CMK (cell line): ENCODE results near the gene ANKRD52.
"Not testable (repeated sequence)": the region's sequence is repeated elsewhere in the genome, so short reads cannot be mapped to it uniquely, and the experiment has no call there.

ENCODE experiments used
- DNase-seq: peaks from one replicate; pipeline ENCODE4 v3.0.0-alpha.2; 2010; ENCODE audit warnings: low read depth

Gene ANKRD52

DNA sequence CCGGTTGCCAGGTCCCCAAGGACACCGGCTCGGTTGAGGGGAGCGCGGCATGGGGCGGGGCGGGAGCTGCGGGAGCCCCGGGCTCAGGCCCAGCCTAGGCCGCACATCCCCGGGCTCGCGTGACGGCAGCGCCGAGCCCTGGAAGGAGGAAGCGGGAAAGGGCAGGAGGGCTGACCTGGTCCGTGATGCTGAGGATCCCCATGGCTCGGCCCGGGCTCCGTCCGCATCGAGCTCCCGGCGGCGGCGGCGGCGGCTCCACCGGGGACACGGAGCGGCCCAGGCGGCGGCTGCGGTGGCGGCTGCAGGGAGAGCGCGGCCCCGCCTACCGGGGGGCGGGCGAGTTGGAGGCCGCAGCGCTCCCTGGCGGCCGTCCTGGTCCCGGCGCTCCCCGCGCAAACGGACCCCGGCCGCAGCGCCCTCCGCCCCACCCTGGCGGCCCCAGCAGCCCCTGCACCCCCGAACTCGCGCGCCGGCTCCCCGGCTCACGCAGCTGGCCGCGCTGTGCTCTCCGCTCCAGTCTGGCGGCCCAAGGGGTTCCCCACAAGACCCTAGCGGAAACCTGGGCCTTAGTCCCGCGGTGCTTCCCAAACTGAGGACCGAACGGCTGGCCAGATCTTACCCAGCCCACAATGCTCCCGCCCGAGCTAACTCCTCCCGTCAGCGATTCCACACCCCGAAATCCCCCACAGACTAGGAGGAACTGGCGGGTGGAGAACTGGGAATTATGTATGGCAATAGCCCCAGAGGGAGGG is at the start of gene ANKRD52:
Gene ANKRD52 (minus strand): TSS at position 317 of the 752 bp plus-strand sequence. CDS start 115 bp downstream, at position 202.
- DNase-seq = peak; percentile 43

- DNase-seq = no peak
Observed at GRCh38 chr12:56307221-56307965, 49.2 kb upstream of the ANKRD52 start.

DNA sequence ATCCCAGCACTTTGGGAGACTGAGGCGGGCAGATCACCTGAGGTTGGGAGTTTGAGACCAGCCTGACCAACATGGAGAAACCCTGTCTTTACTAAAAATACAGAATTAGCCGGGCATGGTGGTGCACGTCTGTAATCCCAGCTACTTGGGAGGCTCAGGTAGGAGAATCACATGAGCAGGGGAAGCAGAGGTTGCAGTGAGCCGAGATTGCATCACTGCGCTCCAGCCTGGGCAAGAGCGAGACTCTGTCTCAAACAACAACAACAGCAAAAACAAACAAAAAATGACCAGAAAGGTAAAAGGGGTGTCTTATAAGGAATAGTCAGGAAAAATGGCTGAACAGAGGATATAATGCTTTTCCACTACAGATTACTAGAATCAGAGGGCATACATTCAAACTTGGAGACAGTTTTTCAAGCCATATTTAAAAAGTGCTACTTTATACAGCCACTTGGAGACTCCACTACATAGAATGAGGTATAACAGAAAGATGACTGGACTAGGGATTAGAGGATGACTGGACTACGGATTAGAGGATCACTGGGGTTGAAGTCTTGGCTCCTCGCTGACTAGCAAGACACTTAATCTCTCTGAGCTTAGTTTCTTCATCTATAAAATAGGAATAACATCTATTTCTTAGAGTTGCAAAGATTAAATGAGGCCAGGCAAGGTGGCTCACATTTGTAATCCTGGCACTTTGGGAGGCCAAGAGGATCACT is 46.8 kb upstream of the ANKRD52 start:
- no peak for DNase-seq

- no peak for DNase-seq
Observed at GRCh38 chr12:56304276-56304675, 46.1 kb upstream of the ANKRD52 start.

DNA sequence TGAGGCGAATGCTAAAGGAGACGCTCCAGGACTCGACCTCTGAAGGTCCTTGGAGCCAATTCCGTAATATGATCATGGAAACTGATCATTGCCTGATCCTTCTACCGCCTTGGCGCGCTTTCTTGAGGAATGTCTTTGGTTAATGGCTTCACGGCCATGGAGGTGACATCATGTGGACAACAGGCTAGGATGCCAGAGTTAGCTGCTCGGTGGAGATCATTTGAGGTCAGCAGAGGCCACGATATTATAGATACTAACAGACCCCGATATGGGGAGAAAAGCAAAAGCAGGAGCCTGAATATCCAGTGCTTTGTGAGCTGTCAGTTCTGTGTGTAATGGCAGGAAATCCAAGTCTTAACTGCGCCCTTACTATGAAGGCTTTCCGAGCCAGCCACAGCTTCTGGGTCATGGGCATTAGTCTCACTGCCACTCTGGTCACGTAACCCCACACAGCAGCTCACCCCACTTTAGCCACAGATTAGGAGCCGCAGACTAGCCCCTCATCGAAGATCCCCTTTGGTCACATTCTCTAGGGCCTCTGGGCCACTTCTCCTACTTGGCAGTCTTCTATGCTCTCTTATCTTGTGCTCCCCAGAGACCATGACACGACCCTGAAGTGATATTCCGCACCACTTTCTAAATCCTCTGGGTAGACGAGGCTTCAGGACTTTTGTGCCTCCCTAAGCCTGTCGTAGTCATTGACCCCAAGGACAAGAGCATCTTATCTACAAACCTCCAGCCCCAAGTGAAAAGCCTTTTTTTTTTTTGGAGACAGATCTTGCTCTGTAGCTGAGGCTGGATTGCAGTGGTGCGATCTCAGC is 42.7 kb upstream of the ANKRD52 start:
- DNase-seq = peak; percentile 27

- peak; percentile 92 for DNase-seq
Observed at GRCh38 chr12:56299853-56300643, 41.9 kb upstream of the ANKRD52 start, which contains the start of gene CS. TSS of gene CS (minus strand) at chr12:56300330. CDS start at chr12:56300201, 129 bp downstream.

- no peak for DNase-seq
Observed at GRCh38 chr12:56299308-56299852, 41.2 kb upstream of the ANKRD52 start.

GRCh38 chr12:56298828-56299227 is 40.6 kb upstream of the ANKRD52 start:
- DNase-seq = no peak

DNA sequence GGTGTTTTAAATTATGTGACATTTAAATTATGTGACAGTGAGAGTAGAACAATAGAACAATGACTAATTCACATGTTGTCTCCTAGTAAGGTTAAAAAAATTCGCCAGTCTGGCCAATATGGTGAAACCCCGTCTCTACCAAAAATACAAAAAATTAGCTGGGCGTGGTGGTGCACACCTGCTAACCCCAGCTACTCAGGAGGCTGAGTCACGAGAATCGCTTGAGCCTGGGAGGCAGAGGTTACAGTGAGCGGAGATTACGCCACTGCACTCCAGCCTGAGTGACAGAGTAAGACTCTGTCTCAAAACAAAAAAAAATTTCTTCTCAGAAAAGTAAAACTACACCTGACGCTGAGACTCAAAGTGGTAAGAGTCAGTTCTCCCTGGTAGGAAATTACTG is 39.2 kb upstream of the ANKRD52 start:
- DNase-seq = no peak

GRCh38 chr12:56296295-56296694 is 38.1 kb upstream of the ANKRD52 start:
- no peak for DNase-seq

GRCh38 chr12:56293795-56294194 is 35.6 kb upstream of the ANKRD52 start:
- no peak for DNase-seq

DNA sequence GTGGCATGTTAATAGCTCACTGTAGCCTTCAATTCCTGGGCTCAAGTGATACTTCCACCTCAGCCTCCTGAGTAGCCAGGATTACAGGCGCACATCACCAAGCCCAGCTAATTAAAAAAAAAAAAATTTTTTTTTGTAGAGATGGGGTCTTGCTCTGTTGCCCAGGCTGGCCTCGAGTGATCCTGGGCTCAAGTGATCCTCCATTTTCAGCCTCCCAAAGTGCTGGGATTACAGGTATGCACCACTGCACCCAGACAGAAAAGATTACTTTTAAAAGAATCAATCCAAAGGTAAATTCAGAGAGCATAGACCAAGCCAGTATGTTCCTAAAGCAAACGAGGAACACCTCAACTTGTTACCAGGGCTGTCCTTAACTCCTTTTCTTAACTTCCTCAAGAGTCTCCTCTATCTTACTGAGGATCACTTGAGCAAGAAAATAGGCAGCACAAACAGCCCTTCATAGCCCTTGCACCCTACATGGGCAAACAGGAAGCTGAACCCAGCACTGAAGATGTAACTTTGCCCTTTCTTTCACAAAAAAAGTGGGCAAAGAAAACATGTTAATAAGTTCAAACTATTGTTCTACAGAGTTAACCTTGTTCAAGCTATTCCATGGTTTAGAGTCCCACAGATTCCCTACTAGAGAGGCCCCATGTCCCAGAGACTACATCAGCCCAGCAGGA is 30.7 kb upstream of the ANKRD52 start:
- no peak for DNase-seq

DNA sequence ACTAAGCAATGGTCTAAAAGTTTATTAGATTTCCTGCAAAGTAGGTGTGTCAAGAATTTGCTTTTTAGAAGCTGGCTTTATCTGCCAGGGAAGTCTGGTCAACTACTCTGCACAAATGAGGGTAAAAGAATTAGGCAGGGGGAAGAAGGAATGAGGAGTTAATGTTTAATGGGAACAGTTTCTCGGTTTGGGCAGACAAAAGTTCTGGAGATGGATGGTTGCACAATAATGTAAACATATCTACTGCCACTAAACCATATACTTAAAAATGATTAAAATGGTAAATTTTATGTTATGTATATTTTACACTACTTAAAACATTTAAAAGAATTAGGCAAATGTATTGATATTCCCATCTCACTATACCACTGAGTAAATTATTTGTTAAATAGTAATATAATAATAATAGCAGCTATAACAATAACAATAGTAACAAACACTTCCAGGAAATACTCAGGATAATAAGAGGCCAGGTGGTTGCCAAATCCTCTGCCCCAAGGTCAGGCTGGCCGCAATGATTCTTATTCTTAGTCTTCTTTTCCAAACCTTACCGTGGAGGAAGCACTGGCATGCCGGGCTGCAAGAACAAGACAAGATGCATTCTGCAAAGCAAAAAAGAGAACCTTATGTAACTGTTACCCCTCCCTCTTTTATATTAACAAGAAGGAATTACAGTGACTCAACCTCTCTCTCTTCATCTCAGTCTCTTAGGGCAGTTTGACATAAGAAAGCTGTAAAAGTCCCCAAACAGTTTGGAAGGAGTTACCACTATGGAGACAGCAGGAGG is 28.1 kb upstream of the ANKRD52 start:
- no peak for DNase-seq

DNA sequence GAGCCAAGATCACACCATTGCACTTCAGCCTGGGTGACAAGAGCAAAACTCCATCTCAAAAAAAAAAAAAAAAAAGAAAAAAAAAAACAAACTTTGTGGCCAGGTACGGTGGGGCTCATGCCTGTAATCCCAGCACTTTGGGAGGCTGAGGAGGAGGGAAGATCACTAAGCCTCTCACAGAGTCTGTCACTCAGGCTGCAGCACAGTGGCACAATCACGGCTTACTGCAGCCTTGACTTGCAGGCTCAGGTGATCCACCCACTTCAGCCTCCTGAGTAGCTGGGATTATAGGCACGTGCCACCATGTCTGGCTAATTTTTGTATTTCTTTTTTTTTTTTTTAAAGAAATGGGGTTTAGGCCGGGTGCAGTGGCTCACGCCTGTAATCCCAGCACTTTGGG is 26.1 kb upstream of the ANKRD52 start:
- not testable (repeated sequence) for DNase-seq

GRCh38 chr12:56282579-56282978 is 24.4 kb upstream of the ANKRD52 start:
- DNase-seq = no peak

DNA sequence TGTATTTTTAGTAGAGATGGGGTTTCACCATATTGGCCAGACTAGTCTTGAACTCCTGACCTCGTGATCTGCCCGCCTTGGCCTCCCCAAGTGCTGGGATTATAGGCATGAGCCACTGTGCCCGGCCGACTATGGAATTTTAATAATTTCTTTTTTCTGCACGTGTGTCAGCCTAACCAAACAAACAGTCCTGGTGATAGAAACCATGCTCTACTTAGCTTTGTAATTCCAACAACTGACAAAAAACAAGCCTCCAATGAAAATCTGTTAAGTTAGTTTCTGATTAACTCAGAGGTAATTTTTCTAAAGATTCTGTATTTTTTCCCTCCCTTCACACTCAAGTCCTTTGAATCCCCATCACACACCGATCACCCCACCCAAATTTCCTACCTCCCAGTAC is 23.8 kb upstream of the ANKRD52 start:
- no peak for DNase-seq

DNA sequence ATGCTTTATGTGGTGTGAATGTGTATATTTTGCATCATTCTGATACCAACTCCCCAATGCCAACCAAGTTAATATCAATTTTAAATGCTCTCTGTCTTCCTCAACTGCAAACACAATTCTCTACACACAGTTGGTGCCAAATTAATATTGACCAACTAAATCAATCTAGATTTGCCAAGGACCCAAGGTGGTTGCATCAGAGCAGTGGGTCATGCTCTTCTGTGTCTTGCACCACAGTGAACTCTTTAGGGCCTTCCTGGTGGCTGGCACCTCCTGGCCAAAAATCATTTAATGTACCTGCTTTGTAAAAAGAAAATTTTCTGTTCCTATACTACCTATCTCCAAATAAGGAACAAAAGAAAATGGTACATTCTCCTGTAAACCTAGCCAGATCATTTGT is 22.7 kb upstream of the ANKRD52 start:
- no peak for DNase-seq

DNA sequence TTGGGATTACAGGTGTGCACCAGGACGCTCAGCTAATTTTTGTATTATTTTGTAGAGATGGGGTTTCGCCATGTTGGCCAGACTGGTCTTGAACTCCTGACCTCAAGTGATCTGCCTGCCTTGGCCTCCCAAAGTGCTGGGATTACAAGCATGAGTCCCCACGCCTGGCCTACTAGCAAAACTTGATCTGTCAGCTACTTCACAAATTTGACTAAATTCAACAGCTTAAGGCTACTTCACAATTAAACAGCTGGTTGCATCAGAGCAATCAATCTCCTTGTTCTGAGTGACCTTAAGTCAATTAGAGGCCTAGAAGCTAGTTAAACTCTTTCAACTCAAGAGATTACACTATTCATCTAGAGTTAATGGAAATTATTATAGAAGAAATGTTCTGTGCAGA is 20.7 kb upstream of the ANKRD52 start:
- DNase-seq = no peak

DNA sequence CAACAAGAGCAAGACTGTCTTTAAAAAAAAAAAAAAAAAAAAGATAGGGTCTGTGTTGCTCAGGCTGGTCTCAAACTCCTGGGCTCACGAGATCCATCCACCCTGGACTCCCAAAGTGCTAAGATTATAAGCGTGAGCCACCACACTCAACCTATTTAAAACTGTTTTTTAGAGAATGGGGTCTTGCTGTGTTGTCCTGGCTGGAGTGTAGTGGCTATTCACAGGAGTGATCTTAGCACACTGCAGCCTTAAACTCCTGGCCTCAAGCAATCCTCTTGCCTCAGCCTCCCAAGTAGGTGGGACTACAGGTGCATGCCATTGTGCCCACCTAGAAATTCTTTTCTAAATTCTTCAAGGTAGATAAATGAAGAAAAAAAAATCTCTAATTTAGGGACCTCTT is 16.1 kb upstream of the ANKRD52 start:
- no peak for DNase-seq
